Adipocyte (in vitro differentiated cells): ENCODE measurements around the gene LGR4.
A peak's percentile ranks its signal among the peaks of the same experiment; 100 is the strongest.
"Not testable (repeated sequence)": the region's sequence is repeated elsewhere in the genome, so short reads cannot be mapped to it uniquely, and the experiment has no call there.

Experiments used
- DNase-seq: peaks from one replicate; pipeline ENCODE4 v3.0.0-alpha.2; 2015; ENCODE audit warnings: low read depth
- H3K27me3 ChIP-seq: replicated peaks from 2 replicates; pipeline ENCODE4 v1.7.0; 2013; ENCODE audit warnings: mild to moderate bottlenecking, low read length, moderate library complexity; ENCODE audit not compliant: control insufficient read depth, insufficient read depth
- H3K36me3 ChIP-seq: 2 replicates; pipeline ENCODE4 v1.7.0; 2013; ENCODE audit warnings: low read length, mild to moderate bottlenecking, moderate library complexity; ENCODE audit not compliant: control insufficient read depth, insufficient read depth, severe bottlenecking
- H3K4me1 ChIP-seq: 2 replicates; pipeline ENCODE4 v1.7.0; 2013; ENCODE audit warnings: mild to moderate bottlenecking, low read length, moderate library complexity; ENCODE audit not compliant: control insufficient read depth, insufficient read depth
- H3K4me3 ChIP-seq: 2 replicates; pipeline ENCODE4 v1.7.0; 2013; ENCODE audit warnings: mild to moderate bottlenecking, low read length, moderate library complexity
- H3K9ac ChIP-seq: 2 replicates; pipeline ENCODE4 v1.7.0; 2013; ENCODE audit warnings: mild to moderate bottlenecking, low read length, moderate library complexity
- H3K9me3 ChIP-seq: 2 replicates; pipeline ENCODE4 v1.7.0; 2013; ENCODE audit warnings: mild to moderate bottlenecking, low read length, moderate library complexity; ENCODE audit not compliant: control insufficient read depth

The LGR4 gene

DNA sequence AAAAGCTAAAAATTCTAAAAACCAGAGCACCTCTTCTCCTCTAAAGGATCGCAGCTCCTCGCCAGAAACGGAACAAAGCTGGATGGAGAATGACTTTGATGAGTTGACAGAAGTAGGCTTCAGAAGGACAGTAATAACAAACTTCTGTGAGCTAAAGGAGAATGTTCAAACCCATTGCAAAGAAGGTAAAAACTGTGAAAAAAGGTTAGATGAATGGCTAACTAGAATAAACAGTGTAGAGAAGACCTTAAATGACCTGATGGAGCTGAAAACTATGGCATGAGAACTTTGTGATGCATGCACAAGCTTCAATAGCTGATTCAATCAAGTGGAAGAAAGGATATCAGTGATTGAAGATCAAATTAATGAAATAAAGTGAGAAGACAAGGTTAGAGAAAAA, 150.4 kb downstream of the LGR4 start:
- H3K36me3 ChIP-seq, DNase-seq, H3K4me3 ChIP-seq, H3K9ac ChIP-seq, H3K9me3 ChIP-seq, H3K27me3 ChIP-seq: not testable (repeated sequence)
- H3K4me1 ChIP-seq, result peaks cover 19% of the 10 kb centered on the region

DNA sequence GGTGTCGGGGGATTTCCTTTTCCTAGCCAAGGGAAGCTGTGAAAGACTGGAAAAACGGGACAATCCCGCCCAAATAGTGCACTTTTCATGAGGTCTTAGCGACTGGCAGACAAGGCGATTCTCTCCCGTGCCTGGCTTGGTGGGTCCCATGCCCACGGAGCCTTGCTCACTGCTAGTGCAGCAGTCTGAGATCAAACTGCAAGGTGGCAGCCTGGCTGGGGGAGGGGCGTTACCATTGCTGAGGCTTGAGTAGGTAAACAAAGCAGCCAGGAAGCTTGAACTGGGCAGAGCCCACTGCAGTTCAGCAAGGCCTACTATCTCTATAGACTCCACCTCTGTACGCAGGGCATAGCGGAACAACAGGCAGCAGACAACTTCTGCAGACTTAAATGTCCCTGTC, 151.2 kb downstream of the LGR4 start:
- not testable (repeated sequence) for H3K9me3 ChIP-seq, H3K36me3 ChIP-seq, H3K9ac ChIP-seq, H3K4me3 ChIP-seq, H3K27me3 ChIP-seq, DNase-seq
- peaks cover 19% of the 10 kb centered on the region for H3K4me1 ChIP-seq

DNA sequence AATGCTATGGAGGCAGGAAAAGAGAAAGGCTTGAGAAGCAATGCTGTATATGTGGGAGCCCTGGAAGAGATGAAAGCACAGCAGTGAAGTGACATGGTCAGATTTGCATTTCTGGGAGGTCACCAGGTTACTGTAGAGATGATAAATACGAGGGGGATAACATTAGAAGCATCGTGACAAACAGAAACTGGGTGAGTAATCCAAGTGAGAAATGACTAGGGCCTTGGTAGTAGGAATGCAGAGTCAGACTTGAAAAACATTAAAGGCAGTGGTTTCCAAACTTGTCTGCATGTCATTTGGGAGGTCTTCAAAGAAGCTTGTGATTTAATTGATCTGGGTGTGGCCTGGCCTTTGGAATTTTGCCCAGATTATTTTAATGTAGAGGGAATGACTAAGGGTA, 153.5 kb downstream of the LGR4 start:
- H3K4me1 ChIP-seq, result peaks cover 19% of the 10 kb centered on the region
- H3K9me3 ChIP-seq, result no peaks in the 10 kb centered on the region
- no peaks in the 10 kb centered on the region for H3K36me3 ChIP-seq
- H3K4me3 ChIP-seq, result no peak overlapping the region
- no peaks in the 10 kb centered on the region for H3K27me3 ChIP-seq
- no peak overlapping the region for H3K9ac ChIP-seq
- DNase-seq, result peak; percentile 52

DNA sequence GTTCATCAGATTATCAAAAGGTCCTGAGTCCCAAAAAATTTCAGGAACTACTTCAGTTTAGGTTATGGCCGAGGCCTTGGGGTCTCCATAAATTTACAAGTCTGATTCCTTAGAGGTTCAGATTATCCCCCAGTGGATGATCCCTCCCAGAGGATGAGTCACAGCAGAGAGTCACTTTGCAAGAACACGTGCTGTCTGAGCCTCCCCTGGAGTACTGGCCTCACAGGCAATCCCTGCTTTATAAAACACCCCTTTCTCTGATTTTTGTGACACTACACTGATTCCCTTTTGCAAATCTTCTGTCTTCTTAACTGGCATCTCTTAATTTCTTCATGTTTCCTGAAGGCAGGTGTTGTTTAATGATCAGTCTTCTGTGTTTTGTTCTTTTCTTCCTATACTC, 154.8 kb downstream of the LGR4 start:
- H3K9ac ChIP-seq, result no peak overlapping the region
- H3K36me3 ChIP-seq, result no peaks in the 10 kb centered on the region
- H3K4me1 ChIP-seq, result peaks cover 19% of the 10 kb centered on the region
- no peaks in the 10 kb centered on the region for H3K9me3 ChIP-seq
- H3K27me3 ChIP-seq, result no peaks in the 10 kb centered on the region
- peak; percentile 52 for DNase-seq
- no peak overlapping the region for H3K4me3 ChIP-seq
